ENCODE measurements around the gene CCDC60. TPM values are rescaled to one million over a fixed set of nuclear protein-coding genes. Genes with fewer than 3 reads are reported as not detected.

CCDC60 gene
- total and polyA plus RNA-seq, 10 of the 15 experiments (the other 5 are each of a cell fraction or from before 2014, with no cell fraction given): 0.19 TPM; not detected in 9

DNA sequence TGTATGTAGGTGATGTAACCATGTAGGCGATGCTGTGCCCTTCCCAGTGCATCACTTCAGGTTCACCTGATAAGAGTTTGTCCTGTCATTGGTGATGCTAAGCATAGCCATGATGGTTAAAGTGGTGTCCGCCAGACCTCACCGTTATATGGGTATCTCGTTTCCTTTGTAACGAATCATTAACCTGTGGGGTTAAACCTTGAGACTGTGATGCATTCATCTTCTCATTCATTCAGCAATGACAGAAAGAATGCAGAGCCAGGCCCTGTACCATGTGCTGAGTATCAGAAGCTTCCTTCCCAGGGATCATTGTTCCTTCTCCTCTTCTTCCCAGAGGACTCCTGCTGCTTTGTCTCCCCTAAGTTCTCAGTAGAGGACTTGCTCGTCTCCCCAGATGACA is 84.9 kb downstream of the CCDC60 start (continued):
- TF ChIP-seq, protein P1, sequence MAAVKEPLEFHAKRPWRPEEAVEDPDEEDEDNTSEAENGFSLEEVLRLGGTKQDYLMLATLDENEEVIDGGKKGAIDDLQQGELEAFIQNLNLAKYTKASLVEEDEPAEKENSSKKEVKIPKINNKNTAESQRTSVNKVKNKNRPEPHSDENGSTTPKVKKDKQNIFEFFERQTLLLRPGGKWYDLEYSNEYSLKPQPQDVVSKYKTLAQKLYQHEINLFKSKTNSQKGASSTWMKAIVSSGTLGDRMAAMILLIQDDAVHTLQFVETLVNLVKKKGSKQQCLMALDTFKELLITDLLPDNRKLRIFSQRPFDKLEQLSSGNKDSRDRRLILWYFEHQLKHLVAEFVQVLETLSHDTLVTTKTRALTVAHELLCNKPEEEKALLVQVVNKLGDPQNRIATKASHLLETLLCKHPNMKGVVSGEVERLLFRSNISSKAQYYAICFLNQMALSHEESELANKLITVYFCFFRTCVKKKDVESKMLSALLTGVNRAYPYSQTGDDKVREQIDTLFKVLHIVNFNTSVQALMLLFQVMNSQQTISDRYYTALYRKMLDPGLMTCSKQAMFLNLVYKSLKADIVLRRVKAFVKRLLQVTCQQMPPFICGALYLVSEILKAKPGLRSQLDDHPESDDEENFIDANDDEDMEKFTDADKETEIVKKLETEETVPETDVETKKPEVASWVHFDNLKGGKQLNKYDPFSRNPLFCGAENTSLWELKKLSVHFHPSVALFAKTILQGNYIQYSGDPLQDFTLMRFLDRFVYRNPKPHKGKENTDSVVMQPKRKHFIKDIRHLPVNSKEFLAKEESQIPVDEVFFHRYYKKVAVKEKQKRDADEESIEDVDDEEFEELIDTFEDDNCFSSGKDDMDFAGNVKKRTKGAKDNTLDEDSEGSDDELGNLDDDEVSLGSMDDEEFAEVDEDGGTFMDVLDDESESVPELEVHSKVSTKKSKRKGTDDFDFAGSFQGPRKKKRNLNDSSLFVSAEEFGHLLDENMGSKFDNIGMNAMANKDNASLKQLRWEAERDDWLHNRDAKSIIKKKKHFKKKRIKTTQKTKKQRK (IDR thresholded peaks at IDR 0.05; ENCODE audit: low read depth, low read length): no peak
- TF ChIP-seq, protein P2, sequence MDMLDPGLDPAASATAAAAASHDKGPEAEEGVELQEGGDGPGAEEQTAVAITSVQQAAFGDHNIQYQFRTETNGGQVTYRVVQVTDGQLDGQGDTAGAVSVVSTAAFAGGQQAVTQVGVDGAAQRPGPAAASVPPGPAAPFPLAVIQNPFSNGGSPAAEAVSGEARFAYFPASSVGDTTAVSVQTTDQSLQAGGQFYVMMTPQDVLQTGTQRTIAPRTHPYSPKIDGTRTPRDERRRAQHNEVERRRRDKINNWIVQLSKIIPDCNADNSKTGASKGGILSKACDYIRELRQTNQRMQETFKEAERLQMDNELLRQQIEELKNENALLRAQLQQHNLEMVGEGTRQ (IDR thresholded peaks at IDR 0.05; ENCODE audit: borderline replicate concordance, low read depth, low read length): no peak
- no peak for TF ChIP-seq ZNF207 (IDR thresholded peaks at IDR 0.05; ENCODE audit: borderline replicate concordance)
- TF ChIP-seq, protein P3, sequence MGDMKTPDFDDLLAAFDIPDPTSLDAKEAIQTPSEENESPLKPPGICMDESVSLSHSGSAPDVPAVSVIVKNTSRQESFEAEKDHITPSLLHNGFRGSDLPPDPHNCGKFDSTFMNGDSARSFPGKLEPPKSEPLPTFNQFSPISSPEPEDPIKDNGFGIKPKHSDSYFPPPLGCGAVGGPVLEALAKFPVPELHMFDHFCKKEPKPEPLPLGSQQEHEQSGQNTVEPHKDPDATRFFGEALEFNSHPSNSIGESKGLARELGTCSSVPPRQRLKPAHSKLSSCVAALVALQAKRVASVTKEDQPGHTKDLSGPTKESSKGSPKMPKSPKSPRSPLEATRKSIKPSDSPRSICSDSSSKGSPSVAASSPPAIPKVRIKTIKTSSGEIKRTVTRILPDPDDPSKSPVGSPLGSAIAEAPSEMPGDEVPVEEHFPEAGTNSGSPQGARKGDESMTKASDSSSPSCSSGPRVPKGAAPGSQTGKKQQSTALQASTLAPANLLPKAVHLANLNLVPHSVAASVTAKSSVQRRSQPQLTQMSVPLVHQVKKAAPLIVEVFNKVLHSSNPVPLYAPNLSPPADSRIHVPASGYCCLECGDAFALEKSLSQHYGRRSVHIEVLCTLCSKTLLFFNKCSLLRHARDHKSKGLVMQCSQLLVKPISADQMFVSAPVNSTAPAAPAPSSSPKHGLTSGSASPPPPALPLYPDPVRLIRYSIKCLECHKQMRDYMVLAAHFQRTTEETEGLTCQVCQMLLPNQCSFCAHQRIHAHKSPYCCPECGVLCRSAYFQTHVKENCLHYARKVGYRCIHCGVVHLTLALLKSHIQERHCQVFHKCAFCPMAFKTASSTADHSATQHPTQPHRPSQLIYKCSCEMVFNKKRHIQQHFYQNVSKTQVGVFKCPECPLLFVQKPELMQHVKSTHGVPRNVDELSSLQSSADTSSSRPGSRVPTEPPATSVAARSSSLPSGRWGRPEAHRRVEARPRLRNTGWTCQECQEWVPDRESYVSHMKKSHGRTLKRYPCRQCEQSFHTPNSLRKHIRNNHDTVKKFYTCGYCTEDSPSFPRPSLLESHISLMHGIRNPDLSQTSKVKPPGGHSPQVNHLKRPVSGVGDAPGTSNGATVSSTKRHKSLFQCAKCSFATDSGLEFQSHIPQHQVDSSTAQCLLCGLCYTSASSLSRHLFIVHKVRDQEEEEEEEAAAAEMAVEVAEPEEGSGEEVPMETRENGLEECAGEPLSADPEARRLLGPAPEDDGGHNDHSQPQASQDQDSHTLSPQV (IDR thresholded peaks at IDR 0.05): no peak
- TF ChIP-seq CBX3 (IDR thresholded peaks at IDR 0.05; ENCODE audit: borderline replicate concordance, low read depth): no peak
- TF ChIP-seq ZBED1 (IDR thresholded peaks at IDR 0.05; ENCODE audit: borderline replicate concordance): no peak
- TF ChIP-seq, protein P4, sequence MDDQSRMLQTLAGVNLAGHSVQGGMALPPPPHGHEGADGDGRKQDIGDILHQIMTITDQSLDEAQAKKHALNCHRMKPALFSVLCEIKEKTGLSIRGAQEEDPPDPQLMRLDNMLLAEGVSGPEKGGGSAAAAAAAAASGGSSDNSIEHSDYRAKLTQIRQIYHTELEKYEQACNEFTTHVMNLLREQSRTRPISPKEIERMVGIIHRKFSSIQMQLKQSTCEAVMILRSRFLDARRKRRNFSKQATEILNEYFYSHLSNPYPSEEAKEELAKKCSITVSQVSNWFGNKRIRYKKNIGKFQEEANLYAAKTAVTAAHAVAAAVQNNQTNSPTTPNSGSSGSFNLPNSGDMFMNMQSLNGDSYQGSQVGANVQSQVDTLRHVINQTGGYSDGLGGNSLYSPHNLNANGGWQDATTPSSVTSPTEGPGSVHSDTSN (IDR thresholded peaks at IDR 0.05; ENCODE audit: insufficient replicate concordance, low read depth, low read length): no peak
- no peak for TF ChIP-seq NFYA (IDR thresholded peaks at IDR 0.05; ENCODE audit: borderline replicate concordance, low read depth, low read length)

All from GM12878 (cell line).